CD4-positive, alpha-beta memory T cell (primary cell): ENCODE results near the gene SHC3. TPM values are rescaled to one million over a fixed set of nuclear protein-coding genes. Genes with fewer than 3 reads are reported as not detected.
"Not testable (repeated sequence)": the region's sequence is repeated elsewhere in the genome, so short reads cannot be mapped to it uniquely, and the experiment has no call there.

ENCODE experiments used
- CTCF ChIA-PET: fragments of 350-600 bp; sonication (Branson Sonifier 250); formaldehyde crosslinking; loops from one replicate; lab custom pipeline; 2021; ENCODE audit warnings: inconsistent platforms; ENCODE audit not compliant: partially characterized antibody; lab: Charles Lee
- POLR2A ChIA-PET: fragments of 350-600 bp; sonication (Branson Sonifier 250); formaldehyde crosslinking; loops from one replicate; lab custom pipeline; 2021; ENCODE audit not compliant: partially characterized antibody; lab: Charles Lee
- DNase-seq, 5 donors: peaks; one replicate each; pipeline versions ENCODE4 v3.0.0 to v3.0.0-alpha.2; 2020 to 2022; ENCODE audit warnings: mixed read lengths in 1 of 5
- H3K27ac ChIP-seq: one replicate; pipeline ENCODE4 v1.7.0; 2013; ENCODE audit warnings: low read depth, low read length
- H3K27me3 ChIP-seq: 2 replicates; pipeline ENCODE4 v1.7.0; 2013; ENCODE audit warnings: mild to moderate bottlenecking, low read length, moderate library complexity; ENCODE audit not compliant: insufficient read depth
- H3K36me3 ChIP-seq: 2 replicates; pipeline ENCODE4 v1.7.0; 2013; ENCODE audit warnings: mild to moderate bottlenecking, low read length, moderate library complexity; ENCODE audit not compliant: insufficient read depth
- H3K4me1 ChIP-seq: 2 replicates; pipeline ENCODE4 v1.7.0; 2013; ENCODE audit warnings: mild to moderate bottlenecking, low read length, moderate library complexity; ENCODE audit not compliant: insufficient read depth
- H3K4me3 ChIP-seq, 2 donors: one replicate each; pipeline ENCODE4 v1.7.0; 2013; ENCODE audit warnings: low read length in 2 of 2, mild to moderate bottlenecking in 1 of 2
- H3K9me3 ChIP-seq, 2 donors: one replicate each; pipeline ENCODE4 v1.7.0; 2013; ENCODE audit warnings: low read length in 2 of 2, control low read depth in 1 of 2; ENCODE audit not compliant: control insufficient read depth in 1 of 2
- H3K27ac Mint-ChIP-seq, 7 donors: one replicate each; pipeline ENCODE4 v1.8.0; 2020 to 2021; ENCODE audit warnings: mixed read lengths in 7 of 7, mild to moderate bottlenecking in 6 of 7, inconsistent platforms in 3 of 7, moderate library complexity in 3 of 7
- H3K27me3 Mint-ChIP-seq, 2 donors: one replicate each; pipeline ENCODE4 v1.8.0; 2020 to 2021; ENCODE audit warnings: mixed read lengths in 2 of 2
- H3K36me3 Mint-ChIP-seq, 2 donors: one replicate each; pipeline ENCODE4 v1.8.0; 2020 to 2021; ENCODE audit warnings: mixed read lengths in 2 of 2, inconsistent platforms in 1 of 2, mild to moderate bottlenecking in 1 of 2
- H3K4me1 Mint-ChIP-seq, 4 donors: one replicate each; pipeline ENCODE4 v1.8.0; 2020 to 2021; ENCODE audit warnings: mixed read lengths in 4 of 4, mild to moderate bottlenecking in 1 of 4
- H3K4me3 Mint-ChIP-seq, 8 donors: one replicate each; pipeline ENCODE4 v1.8.0; 2020 to 2021; ENCODE audit warnings: mixed read lengths in 8 of 8, mild to moderate bottlenecking in 7 of 8, moderate library complexity in 6 of 8, inconsistent platforms in 3 of 8
- H3K9me3 Mint-ChIP-seq, 8 donors: one replicate each; pipeline ENCODE4 v1.8.0; 2020 to 2021; ENCODE audit warnings: mixed read lengths in 8 of 8, mild to moderate bottlenecking in 5 of 8, inconsistent platforms in 3 of 8, moderate library complexity in 1 of 8
- intact Hi-C: fragments of 100-400 bp; cut with micrococcal nuclease; formaldehyde crosslinking; loops from one replicate; pipeline ENCODE4 v1.15.1; 2023
- polyA plus RNA-seq, 2 donors: library from polyadenylated mRNA; unstranded; fragments of 300-500 nt; fragmentation: Illumina TruSeq; gene quantifications; one replicate each; pipeline ENCODE4 v1.2.3, GENCODE V29; 2021
- total RNA-seq, 2 experiments: library from RNA; stranded (reverse); gene quantifications; one replicate each; pipeline ENCODE4 v1.2.3, GENCODE V29; 2021

SHC3 gene
- total and polyA plus RNA-seq, 4 experiments from 2014 or later, result 0.06 TPM; not detected in 3

- no peak for DNase-seq
- no peak overlapping the region for H3K27ac Mint-ChIP-seq
- no peaks in the 10 kb centered on the region for H3K4me1 Mint-ChIP-seq
- Histone ChIP-seq H3K27me3 (no peaks in the 10 kb centered on the region), H3K9me3 (no peaks in the 10 kb centered on the region), H3K4me1 (no peaks in the 10 kb centered on the region), H3K36me3 (no peaks in the 10 kb centered on the region), H3K4me3 (no peak overlapping the region), H3K27ac (no peak overlapping the region)
- H3K9me3 Mint-ChIP-seq, result no peaks in the 10 kb centered on the region
- H3K4me3 Mint-ChIP-seq, result no peak overlapping the region
- ChIA-PET CTCF (no interaction called here), POLR2A (no interaction called here)
- intact Hi-C loops, result no loop called here
- H3K36me3 Mint-ChIP-seq, result no peaks in the 10 kb centered on the region
- peaks cover 5 to 6% of the 10 kb centered on the region in 2 donors for H3K27me3 Mint-ChIP-seq
These were observed 39.7 kb upstream of the SHC3 start for GRCh38 chr9:89218040-89218928.

GRCh38 chr9:89215342-89215741, 36.7 kb upstream of the SHC3 start:
- Mint-ChIP-seq H3K36me3 (no peaks in the 10 kb centered on the region), H3K27me3 (peaks cover 7 to 9% of the 10 kb centered on the region in 2 donors), H3K9me3 (no peaks in the 10 kb centered on the region), H3K4me1 (no peaks in the 10 kb centered on the region), H3K27ac (no peak overlapping the region), H3K4me3 (no peak overlapping the region)
- Histone ChIP-seq H3K4me1 (no peaks in the 10 kb centered on the region), H3K4me3 (no peak overlapping the region), H3K27ac (no peak overlapping the region), H3K9me3 (no peaks in the 10 kb centered on the region), H3K27me3 (no peaks in the 10 kb centered on the region), H3K36me3 (no peaks in the 10 kb centered on the region)
- intact Hi-C loops, result no loop called here
- DNase-seq, result no peak
- ChIA-PET CTCF (no interaction called here), POLR2A (no interaction called here)

GRCh38 chr9:89213396-89213880, 34.8 kb upstream of the SHC3 start:
- H3K36me3 Mint-ChIP-seq, result no peaks in the 10 kb centered on the region
- intact Hi-C loops, result no loop called here
- Histone ChIP-seq H3K36me3 (no peaks in the 10 kb centered on the region), H3K9me3 (no peaks in the 10 kb centered on the region), H3K27me3 (no peaks in the 10 kb centered on the region), H3K4me1 (no peaks in the 10 kb centered on the region), H3K4me3 (no peak overlapping the region), H3K27ac (no peak overlapping the region)
- POLR2A ChIA-PET, result no interaction called here
- no peak overlapping the region for H3K4me3 Mint-ChIP-seq
- CTCF ChIA-PET, result no interaction called here
- peaks cover 7 to 10% of the 10 kb centered on the region in 2 donors for H3K27me3 Mint-ChIP-seq
- H3K27ac Mint-ChIP-seq, result no peak overlapping the region
- no peak for DNase-seq
- no peaks in the 10 kb centered on the region for H3K9me3 Mint-ChIP-seq
- no peaks in the 10 kb centered on the region for H3K4me1 Mint-ChIP-seq

GRCh38 chr9:89212171-89212570, 33.6 kb upstream of the SHC3 start:
- POLR2A ChIA-PET, result no interaction called here
- H3K9me3 Mint-ChIP-seq, result no peaks in the 10 kb centered on the region
- no peak overlapping the region for H3K4me3 Mint-ChIP-seq

GRCh38 chr9:89209311-89209710, 30.7 kb upstream of the SHC3 start:
- H3K9me3 Mint-ChIP-seq, H3K36me3 Mint-ChIP-seq, CTCF ChIA-PET, POLR2A ChIA-PET, DNase-seq, H3K4me3 ChIP-seq, H3K9me3 ChIP-seq, H3K4me1 ChIP-seq, H3K27me3 ChIP-seq, intact Hi-C loops, H3K27me3 Mint-ChIP-seq, H3K4me3 Mint-ChIP-seq, H3K27ac Mint-ChIP-seq, H3K36me3 ChIP-seq, H3K4me1 Mint-ChIP-seq, H3K27ac ChIP-seq: not testable (repeated sequence)

More at GRCh38 chr9:89212171-89212570, 33.6 kb upstream of the SHC3 start:
- Histone ChIP-seq H3K9me3 (no peaks in the 10 kb centered on the region), H3K27ac (no peak overlapping the region), H3K4me1 (no peaks in the 10 kb centered on the region), H3K36me3 (no peaks in the 10 kb centered on the region), H3K27me3 (no peaks in the 10 kb centered on the region), H3K4me3 (no peak overlapping the region)
- DNase-seq, result no peak
- Mint-ChIP-seq H3K27me3 (peaks cover 7 to 13% of the 10 kb centered on the region in 2 donors), H3K36me3 (no peaks in the 10 kb centered on the region), H3K27ac (no peak overlapping the region), H3K4me1 (no peaks in the 10 kb centered on the region)
- intact Hi-C loops, result no loop called here
- CTCF ChIA-PET, result no interaction called here

GRCh38 chr9:89207026-89207425, 28.4 kb upstream of the SHC3 start:
- POLR2A ChIA-PET, result no interaction called here
- no peaks in the 10 kb centered on the region for H3K27me3 ChIP-seq
- H3K4me1 ChIP-seq, result no peaks in the 10 kb centered on the region
- Mint-ChIP-seq H3K36me3 (no peaks in the 10 kb centered on the region), H3K9me3 (peaks cover 0 to 9% (median 2%) of the 10 kb centered on the region in 8 donors), H3K4me3 (no peak overlapping the region), H3K4me1 (no peaks in the 10 kb centered on the region), H3K27me3 (peaks cover 2 to 4% of the 10 kb centered on the region in 2 donors), H3K27ac (no peak overlapping the region)
- DNase-seq, result no peak
- no peaks in the 10 kb centered on the region for H3K9me3 ChIP-seq
- intact Hi-C loops, result no loop called here
- H3K27ac ChIP-seq, result no peak overlapping the region
- H3K36me3 ChIP-seq, result no peaks in the 10 kb centered on the region
- CTCF ChIA-PET, result no interaction called here
- no peak overlapping the region for H3K4me3 ChIP-seq

GRCh38 chr9:89204801-89205200, 26.2 kb upstream of the SHC3 start:
- Mint-ChIP-seq H3K4me3 (no peak overlapping the region), H3K9me3 (peaks cover 0 to 15% (median 4%) of the 10 kb centered on the region in 8 donors), H3K27me3 (peaks cover 0 to 4% of the 10 kb centered on the region in 2 donors), H3K27ac (no peak overlapping the region), H3K4me1 (no peaks in the 10 kb centered on the region), H3K36me3 (no peaks in the 10 kb centered on the region)
- CTCF ChIA-PET, result no interaction called here
- Histone ChIP-seq H3K9me3 (no peaks in the 10 kb centered on the region), H3K4me3 (no peak overlapping the region), H3K4me1 (no peaks in the 10 kb centered on the region), H3K27me3 (no peaks in the 10 kb centered on the region), H3K36me3 (no peaks in the 10 kb centered on the region), H3K27ac (no peak overlapping the region)
- DNase-seq, result no peak
- intact Hi-C loops, result no loop called here
- POLR2A ChIA-PET, result no interaction called here
